GM19238 (cell line): ENCODE measurements around the gene OR2S2.

Experiments used
- DNase-seq: peaks from one replicate; pipeline ENCODE4 v3.0.0; 2011; ENCODE audit warnings: low spot score; ENCODE audit not compliant: insufficient read length

Gene OR2S2

DNA sequence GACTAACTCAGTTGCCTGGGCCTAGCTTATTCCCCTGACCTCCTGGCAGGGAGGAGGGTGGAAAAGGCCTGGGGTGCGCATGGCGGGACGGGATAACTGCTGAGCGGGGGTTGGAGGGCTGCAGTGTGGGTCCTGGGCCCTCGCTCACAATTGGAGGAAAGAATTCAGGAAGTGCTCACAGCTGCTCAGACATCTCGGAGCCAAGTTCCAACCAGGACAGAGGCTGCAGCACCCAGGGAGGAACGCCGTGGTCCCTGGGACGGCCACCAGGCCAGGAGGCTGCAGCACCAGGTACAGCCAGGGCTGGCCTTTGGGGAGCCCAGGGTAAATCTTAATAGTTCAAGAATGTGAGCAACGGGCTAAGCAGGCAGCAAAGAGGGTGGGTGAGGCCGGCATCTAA is 48.7 kb downstream of the OR2S2 start, which contains the start of gene SPAAR:
Gene SPAAR (plus strand): TSS at position 217 of the 400 bp plus-strand sequence. CDS start 974 bp downstream, outside the sequence.
- DNase-seq: no peak

DNA sequence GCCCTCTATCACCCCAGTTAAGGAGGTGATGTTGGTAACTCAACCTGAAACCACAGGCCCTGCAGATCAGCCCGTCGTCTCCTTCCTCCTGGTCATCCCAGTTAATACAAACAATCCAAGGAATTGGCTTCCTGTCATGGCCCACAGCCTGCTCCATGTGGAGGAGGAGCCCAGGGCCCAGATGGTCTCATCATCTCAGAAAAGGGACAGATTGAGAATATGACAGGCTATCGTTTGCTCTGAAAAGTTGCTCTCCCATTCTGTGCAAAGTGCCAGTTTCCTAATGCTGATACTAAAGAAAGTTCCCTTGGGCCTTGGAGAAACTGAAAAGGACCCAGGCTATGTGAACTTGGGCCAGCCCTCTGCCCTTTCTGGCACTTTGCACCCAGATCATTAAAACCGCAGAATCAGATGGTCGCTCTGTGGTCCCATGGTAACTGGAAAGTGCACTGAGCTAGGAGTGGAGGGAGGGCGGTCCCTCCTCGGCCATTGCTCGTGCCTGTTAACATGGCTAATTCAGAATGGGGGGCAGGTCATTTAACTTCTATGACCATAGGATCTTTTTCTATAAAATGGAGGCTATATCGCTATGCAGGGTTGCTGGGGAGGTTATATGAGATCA is 49.3 kb downstream of the OR2S2 start:
- no peak for DNase-seq

DNA sequence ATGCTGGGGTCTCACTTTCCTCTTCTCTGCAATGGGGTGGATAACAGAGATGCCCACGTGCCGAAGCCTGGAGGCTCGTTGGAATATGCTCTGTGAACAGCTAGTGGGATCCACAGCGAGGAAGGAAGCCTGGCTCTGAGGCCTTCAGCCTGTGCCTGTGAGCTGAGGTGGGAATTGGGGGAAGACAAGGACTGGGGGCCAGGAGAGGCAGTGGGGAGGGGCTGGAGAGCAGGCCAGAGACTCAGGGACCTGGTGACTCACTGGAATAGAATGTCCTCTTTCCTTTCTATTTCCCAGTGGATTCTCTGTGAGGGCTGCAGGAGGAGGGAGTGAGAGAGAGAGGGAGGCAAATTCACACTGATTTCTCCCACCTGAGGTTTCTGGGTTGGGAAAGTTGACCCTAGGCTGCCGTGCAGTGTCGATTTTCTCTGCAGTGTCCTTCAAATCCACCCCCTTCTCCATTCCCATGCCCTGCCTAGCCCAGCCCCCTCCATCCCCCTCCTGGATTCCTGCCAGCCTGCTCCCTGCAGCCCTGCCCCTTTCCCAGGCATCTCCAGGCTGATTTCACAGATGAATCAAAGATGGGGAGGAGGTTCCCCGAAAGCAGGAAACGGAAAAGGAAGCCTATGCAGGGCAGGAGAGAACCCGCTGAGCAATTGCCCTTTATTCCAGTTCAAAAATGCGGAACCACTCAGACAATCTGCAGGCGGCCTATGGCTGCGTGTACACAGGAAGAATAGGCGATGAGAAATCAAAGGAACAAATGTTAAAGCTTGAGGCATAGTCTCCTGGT is 50.0 kb downstream of the OR2S2 start:
- DNase-seq: no peak
